Stimulated activated CD8-positive, alpha-beta memory T cell treated with anti-CD3 and anti-CD28 coated beads, Interleukin-12 subunit alpha, Interleukin-12 subunit beta, amount 100 ng/mL, for 24 hours (primary cell): Measurements from ENCODE around the gene TALDO1.
A peak's percentile ranks its signal among the peaks of the same experiment; 100 is the strongest.

Experiments
- DNase-seq: peaks from one replicate; pipeline ENCODE4 v3.0.0-alpha.2; 2020; ENCODE audit errors: extremely low read depth

Gene TALDO1

DNA sequence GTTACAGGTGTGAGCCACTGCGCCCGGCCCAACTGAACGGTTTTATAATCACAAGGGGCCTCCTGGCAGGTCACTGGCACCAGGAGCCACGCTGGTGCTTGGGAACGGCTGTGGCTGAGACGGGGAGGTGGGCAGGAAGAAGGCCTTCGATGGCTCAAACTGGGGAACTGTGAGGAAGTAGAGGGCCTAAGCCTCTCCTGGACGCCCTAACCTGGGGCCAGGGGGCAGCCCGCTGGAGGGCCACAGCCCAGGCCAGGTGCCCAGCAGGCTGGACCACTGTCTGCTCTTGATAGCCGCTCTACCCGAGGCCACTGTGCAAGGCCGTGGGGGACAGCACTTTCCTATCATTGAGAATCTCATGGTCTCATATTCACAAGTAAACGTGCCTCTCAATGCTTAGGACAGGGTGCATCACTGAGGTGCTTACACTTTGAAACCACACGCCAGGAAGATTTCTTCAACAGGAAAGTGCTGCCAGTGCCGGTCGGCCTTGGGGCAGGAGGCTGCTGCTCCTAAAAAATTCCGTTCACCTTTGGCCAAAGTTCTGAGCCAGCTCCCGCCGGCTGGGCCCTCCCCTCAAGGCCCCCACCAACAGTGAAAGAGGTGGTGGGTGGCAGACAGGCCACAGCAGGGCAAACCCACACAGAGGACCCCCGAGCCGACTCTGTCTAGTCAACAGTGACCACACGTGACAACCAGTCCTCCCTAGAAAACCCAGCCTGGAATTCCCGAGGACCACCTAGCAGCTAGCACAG is 22.8 kb downstream of the TALDO1 start:
- DNase-seq = no peak

DNA sequence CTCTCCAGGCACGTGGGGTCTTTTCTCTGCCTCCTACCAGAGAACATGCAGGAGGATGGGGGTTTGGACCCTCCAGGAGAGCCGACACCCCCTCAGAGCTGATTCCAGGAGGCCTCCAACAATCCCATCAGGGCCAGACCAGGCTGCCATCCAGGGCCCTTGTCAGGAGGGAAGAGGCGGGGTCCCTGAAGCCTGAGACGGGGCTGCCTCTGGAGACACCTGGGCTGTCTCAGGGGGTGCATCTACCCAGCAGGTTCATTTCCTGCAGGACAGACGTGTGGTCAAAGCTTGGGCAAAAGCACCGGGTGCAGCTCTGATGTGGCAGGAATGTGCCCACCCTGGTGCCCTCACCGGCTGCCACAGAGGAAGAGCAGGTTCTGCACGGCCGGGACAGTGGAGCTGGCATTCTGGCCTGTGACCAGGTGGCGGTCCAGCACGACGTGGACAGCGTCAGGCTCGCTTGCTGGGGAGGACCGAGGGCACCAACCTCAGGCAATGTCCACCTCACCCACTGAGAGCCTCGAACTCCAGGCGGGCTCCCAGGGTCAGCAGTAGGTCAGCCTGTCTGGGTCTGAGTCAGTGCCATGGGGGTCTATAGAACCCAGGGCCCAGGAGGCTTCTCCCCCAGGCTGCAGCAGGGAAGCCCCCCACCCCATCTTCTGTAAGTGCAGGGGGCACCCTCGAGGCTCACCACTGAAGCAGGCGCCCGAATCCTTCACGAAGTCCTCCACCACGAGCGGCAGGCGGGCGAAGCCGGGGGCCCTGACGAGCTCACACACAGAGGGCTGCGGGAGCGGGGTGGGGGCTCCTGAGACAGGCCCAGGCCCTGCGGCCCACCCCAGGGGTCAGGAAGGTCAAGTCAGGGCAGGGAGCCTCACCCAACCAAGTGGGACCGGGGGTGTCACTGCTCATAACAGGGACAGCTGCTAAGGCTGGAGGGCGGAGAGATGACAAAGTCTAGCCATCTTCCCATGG is 23.7 kb downstream of the TALDO1 start:
- no peak for DNase-seq

DNA sequence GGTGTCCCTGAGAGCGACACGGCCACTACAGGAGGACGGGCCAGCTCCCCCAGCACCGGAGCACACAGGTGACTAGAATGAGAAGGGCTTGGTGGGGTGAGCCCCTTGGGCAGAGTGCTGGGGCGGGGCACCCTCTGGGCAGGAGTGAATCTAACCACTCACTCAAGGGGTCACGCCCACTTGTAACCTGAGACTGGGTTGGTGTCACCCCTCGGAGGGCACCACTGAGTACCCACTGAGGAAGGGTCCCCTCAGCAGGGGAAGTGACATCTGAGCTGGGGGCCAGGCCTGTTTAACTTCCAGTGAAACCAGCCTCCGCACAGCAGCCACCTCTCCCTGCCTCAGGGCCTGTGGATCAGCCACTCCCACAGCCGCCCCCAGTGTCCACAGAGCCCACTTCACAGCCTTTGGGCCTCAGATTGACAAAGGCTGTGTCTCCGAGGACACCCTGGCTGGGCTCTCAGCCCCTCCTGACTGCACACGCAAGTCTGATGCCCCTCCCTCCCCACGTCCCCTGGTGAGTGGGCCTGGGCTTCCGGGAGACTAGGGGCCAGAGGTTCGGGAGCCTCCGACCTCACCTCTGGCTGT is 24.4 kb downstream of the TALDO1 start:
- no peak for DNase-seq

DNA sequence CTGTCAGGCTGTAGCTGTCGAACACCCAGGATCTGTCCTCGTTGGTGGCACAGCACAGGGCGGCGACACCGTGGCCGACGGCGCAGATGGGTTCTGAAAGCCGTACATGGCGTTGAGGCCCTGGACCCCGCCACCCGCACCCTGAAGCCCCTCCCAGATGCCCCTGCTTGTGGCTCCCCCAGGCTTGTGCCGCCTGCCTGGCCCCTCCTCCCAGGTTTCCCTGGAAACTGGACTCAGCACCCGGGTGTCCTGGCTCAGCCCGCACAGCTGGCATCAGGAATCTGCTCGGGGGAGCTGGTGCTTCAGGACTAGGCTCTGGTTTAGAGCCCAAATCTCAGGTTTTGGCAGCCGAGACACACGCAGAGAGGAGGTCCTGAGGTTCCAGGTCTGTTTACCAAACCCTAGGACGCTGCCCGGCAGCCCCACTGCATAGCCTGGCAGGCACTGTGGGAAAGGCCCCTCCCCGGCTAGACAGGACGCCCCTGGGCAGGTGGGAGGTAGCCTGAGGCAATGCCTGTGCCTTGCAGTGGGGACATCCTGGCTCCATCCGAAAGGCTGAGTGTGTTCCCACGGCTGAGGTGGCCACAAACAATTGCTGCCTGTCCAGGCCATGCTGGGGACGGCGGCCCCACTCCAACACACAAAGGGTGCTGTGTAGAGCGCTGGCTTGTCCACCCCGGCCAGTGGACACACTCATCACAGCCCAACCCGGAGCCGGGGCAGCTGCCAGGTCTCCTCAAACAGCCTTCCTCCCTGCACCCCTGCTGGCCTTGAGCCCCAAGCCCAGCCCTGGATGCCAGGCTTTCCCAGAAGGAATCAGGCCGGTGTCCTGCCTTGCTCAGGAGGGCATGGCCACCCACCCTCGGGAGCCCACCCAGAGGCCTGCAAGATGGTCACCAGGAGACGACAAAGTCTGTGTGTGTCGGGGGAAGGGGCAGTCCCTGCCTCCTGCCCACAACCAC is 25.4 kb downstream of the TALDO1 start:
- DNase-seq = no peak

DNA sequence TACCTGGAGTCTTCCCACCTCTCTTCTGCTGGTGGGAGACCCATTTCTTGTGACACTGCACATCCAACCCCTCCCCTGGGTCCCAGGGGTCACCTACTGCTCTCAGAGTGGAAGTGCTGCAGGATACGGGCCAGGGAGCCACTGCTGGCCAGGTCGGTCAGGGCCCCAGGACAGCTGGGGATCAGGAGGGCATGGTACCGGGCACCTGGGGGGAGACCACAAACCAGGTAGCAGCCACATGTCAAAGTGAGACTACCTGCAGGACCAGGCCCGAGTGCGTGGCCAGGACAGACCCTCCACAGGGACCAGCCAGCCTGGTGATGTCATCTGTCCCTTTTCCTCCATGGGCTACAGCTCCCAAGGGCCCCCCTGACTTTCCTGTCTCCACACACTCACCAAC is 26.2 kb downstream of the TALDO1 start:
- no peak for DNase-seq

DNA sequence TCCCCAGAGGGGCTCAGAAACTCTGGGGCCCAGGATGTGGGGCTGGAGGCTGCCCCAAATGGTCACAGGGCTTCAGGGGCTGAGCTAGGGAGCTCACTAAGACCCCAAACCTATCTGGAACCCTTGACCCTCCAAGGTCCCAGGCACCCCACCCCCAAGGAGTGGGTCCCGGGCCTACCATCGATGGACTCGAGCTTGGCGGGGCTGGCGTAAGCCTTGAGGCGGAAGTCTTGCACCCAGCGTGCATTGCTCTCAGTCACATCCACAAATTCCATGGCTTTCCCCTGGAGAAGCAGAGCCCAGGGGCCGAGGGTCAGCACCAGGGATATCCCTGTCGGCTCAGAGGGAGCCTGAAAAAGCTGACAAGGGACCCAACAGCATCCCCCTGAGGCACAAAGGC is 26.6 kb downstream of the TALDO1 start:
- no peak for DNase-seq

DNA sequence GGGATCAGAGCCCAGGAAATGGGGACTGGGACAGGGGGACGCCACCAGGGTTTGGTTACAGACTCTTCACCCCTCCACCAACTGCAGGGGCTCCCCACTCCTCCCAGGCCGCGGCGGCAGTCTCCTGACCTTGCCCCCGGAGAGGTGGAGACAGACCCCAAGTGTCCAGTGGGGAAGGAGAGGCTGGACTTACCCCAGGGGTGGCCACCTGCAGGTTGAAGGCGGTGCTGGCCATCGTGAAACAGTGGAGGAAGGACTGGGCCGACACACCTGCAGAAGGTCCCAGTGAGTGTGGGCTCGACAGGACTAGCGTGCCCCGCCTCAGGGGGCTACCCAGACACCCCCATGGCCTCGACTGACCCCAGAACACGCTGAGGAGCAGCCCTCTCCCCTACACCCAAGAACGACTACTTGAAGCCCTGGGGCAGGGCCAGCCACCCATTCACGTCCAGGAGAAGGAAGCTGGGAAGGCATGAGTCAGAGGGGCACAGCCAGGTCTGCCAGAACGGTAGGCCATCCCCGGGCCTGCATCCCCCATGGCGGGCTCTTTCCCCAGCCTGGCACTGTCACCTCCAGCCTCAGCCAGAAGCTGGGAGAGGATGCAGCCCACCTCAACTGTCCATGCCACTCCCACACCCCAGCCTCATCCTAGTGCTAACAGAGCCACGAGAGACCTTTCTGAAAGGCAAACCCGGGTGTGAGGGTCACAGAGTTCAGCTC is 27.8 kb downstream of the TALDO1 start:
- no peak for DNase-seq

DNA sequence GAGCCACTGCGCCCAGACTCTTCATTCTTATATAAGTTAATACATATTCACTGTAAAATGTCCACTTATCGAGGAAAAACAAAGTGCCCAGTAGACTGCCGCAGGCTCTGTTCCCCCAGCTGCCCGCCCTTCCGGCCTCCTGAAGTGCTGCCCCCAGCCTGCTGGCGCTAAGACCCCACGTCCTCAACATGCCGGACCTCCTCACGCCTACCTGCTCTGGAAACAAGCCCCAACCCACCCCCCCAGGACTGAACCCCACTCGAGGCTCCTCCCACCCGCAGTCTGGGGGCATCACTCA is 28.9 kb downstream of the TALDO1 start:
- DNase-seq = no peak

DNA sequence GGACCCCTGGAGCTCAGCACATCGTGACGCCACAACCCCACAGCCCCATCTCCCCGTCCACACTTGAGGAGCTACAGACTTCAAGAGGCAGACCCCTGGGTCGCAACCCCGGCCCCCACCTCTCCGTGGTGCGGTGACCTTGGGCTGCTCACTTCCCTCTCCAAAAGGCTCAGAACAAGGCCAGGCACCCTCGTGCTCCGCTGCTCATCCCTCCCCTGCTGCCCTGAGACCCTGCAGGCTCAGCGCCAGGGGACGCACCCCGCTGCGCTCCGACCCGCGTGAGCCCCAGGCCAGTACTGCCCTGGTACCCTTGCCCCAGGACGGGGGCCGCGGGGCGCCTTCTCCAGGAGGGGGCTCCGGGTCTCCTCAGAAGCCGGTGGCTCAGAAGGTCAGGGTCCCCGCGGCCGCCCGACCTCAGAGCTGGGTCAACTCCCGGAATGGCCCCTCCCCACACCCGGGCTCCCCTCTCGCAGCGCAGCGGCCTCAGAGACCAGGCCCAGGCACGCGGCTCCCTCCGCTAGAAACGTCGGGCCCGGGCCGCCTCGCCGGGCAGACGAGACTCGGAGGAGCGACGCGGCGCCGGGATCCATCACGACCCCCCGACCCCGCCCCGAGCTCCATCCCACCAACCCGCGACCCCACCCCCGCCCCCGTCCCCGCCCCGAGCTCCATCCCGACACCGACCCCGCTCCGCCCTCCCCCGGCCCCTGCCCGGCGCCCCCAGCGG is 29.5 kb downstream of the TALDO1 start:
- no peak for DNase-seq

DNA sequence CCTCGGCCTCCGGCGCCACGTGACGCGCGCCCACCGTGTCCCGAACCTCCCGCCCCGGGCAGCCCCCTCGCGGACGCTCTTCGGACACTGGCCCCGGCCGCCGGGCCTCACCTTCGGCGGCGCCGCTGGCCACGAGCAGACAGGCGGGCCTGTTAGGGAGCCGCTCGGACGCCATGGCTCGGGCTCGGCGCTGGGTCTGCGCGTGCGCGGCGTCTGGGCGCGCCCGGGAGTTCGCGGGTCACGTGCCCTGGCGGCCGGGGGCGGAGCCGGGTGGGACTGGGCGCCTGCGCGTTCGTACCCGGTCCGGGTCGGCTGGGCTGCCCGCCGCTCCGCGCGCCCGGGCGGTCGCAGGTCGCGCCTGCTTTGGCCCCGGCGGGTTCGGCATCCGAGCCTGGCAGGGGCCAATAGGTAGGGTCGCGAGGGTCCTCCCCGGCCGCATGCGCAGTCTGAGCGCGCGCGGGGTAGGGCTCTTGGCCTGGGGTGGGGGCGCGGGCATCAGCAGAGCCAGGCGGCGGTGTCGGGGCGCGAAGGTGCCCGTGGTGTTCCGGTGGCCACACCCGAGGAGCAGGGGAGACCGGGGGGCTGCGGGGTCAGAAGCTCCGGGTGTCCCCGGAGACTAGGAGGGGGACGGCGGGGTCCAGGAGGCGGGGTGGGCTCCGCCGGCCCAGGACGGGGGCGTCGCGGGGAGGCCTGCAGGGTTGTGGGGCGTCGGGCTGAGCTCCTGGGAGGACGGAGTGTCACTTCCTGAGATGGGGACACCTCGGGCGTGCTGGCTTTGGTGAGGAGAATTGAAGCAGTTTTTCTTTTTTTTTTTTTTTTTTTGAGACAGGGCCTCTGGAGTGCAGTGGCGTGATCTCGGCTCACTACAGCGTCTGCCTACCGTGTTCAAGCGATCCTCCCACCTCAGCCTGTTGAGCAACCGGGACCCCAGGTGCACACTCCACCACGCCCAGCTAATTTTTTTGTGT is 30.3 kb downstream of the TALDO1 start, which contains the start of gene GATD1:
GATD1 (minus strand) TSS at position 200 of the 968 bp plus-strand sequence; CDS start at position 175, 25 bp downstream.
- peak; percentile 89 for DNase-seq

DNA sequence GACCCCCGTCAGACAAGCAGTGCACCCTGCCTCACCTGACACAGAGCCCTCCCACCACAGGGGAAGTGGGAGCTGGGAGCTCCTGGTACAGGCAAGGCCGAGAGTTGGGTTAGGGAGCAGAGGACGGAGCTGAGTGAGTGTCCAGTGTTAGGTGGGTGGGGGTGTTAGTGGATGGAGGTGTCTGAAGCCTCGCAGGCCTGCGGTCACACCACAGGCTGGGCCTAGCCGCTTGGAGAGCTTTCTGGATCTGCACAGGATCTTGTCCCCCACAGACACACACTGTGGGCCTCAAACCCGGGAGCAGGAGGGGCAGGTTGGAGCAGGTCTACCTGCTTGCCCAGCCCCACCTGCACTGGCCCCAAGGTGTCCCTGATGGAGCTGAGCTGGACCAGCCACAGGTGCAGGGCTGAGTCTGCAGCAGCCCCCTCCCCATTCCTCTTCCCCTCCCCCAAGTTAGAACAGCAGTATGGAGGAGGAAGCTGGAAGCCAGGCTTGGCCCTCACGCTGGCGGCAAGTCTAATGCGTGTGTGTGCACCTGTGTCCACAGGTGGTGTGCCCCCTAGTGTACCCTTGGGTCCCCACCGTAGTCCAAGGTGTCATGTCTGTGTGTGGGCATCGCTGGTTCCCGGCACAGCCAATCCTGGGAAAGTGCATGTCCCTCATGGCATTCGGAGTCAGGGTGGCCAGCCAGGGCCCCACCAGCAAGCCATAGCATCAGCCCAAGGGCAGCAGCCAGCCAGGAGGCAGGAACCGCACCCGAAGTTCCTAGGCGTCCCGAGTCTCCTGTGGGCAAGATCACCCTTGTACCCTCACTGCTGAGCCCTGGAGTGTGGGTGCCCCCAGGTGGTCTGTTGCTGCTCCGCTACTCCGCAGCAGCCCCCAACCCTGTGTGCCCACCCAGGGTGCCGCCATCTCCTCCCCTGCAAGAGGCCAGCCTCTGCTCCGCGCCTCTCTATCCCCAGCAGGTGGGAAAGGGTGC is 32.0 kb downstream of the TALDO1 start:
- no peak for DNase-seq

DNA sequence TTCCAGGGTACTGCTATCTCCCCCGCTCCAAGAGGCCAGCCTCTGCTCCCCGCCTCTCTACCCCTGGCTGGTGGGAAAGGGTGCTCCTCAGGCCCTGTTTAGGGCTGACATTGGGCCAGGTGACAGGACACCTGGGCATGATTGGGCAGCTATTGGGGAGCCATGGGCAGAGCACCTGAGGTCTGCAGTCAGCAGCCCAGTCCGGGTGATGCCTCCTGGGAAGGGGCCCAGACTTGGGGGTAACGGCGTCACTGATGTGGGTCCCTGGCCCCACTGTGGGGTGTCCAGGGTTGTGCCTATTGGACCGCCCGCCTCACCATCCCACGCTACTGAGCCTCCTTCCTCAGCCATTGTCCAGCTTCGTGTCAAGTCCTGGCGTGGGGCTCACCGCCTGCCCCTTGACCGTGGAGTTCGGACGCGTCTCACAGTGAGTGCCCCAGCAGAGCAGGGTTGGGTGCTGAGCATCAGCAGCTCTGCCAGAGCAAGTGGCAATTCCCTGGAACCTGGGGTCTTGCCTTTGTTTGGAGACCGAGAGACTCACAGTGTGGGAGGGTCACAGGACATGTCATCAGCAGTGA is 32.8 kb downstream of the TALDO1 start:
- DNase-seq = no peak

DNA sequence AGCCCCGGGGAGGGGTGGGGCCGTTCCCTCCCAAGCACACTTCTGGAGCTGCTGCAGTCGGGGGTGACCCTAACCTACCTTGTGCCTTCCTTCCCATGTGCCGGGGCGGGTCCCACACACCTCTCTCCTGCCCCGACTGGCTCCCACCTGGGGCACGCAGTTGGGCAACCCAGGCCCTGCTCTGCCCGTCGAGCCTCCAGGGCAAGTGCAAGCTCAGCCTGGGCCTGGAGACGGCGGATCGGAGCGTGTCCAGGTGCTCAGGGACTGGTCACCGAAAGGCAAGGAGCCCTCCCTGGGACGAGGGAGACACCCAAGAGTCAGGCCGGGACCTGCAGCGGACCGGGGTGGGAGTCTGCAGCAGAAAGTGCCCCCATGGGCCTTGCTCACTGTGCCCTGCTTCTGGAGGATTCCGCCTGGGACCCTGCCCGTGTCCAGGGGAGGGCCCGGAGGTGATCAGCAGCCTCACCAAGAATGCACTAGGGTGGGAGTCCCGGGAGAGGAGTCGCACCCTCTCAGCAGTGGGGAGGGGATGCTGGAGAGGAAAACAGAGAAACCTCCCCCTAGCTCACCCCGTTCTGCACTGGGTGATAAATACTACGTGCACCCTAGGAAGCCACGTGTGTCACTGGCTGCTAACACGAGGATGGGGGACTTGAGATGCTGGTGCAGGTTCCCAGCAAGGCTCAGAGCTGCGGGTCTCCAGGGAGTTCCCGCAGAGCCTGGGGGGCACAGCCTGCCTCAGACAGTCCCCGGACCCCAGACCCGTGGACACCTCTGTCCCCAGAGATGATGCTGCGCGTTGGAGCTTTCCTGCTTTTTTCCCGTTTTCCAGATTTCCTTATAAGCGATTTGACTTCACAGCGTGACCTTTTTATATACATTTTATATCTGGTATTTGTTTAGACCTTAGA is 35.3 kb downstream of the TALDO1 start:
- no peak for DNase-seq

DNA sequence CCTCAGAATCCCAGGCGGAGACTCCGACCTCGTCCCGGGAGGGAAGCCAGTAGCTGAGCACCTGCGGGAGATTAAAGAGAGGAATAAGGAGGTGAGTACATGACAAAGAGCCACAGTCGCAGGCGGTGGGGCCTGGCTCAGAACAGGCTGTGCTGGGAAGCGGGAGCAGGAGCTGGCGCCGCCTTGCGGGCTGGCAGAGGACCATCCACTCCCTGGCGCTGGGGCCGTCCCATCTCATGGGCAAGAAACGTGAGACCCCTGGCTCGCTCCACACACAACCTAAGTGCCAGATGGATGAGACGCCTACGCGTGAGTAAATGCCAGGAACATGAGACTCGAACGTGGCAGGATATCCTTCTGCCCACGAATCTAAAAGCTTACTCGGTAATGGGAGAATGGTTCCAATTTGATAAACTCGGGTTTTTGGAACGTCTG is 36.3 kb downstream of the TALDO1 start:
- no peak for DNase-seq

DNA sequence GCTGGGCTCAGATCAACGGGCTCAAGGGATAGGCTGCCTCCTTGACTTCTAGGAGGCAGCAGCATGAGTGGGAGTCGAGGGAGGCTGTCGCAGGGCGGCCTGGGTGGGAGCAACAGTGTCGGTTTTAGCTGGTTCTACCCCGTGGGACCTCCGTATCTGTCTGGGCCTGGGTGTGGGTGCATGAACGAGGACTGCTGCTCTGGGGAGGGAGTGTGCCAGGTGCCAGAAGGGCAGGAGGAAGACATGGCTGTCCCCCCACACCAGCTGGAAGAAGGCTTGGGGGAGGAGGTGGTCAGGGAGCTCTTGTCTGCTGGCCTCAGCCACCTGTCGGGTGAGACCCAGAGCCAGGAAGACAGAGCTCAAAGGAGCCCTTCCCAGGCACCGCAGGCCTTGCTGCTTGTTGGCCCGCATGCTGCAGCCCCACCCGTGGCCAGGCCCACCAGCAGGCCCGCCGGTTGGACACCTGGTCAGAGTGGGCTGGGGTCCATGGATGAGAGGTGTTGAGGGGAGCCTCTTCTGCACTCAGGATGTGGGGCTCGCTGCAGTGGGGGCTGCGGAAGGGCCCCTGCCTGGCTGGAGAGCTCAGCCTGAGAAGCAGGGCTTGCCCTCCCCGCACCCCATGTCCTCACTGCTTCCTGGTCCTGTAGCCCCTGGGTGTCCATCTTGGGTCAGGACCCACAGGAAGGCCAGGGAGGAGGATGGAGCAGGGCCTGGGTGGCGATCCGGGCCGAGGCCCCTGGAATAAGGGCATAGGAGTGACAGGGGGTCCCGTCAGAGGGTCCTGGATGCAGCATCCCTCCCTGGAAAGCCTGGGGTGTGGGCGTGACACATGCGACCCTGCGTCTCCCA is 39.2 kb downstream of the TALDO1 start:
- no peak for DNase-seq
